Measurements from ENCODE around the gene POLR2F. TPM values are rescaled to one million over a fixed set of nuclear protein-coding genes. Genes with fewer than 3 reads are reported as not detected.

The POLR2F gene
- total RNA-seq, 4 donors from 2014 or later = 31.5 to 63.8 (median 43.3) TPM

- DNase-seq = no peak
- intact Hi-C loops (cut with DNase I; ENCODE audit: low total_unique reads) = no loop called here
- H3K36me3 ChIP-seq = no peaks in the 10 kb centered on the region
- no peaks in the 10 kb centered on the region for H3K9me3 ChIP-seq
- peaks cover 0 to 5% of the 10 kb centered on the region in 2 donors for H3K4me1 ChIP-seq
- no peaks in the 10 kb centered on the region for H3K27me3 ChIP-seq
- H3K4me3 ChIP-seq = no peak overlapping the region
- TF ChIP-seq, protein P1, sequence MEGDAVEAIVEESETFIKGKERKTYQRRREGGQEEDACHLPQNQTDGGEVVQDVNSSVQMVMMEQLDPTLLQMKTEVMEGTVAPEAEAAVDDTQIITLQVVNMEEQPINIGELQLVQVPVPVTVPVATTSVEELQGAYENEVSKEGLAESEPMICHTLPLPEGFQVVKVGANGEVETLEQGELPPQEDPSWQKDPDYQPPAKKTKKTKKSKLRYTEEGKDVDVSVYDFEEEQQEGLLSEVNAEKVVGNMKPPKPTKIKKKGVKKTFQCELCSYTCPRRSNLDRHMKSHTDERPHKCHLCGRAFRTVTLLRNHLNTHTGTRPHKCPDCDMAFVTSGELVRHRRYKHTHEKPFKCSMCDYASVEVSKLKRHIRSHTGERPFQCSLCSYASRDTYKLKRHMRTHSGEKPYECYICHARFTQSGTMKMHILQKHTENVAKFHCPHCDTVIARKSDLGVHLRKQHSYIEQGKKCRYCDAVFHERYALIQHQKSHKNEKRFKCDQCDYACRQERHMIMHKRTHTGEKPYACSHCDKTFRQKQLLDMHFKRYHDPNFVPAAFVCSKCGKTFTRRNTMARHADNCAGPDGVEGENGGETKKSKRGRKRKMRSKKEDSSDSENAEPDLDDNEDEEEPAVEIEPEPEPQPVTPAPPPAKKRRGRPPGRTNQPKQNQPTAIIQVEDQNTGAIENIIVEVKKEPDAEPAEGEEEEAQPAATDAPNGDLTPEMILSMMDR (IDR thresholded peaks at IDR 0.05) = no peak
- no peak for TF ChIP-seq POLR2A (IDR thresholded peaks at IDR 0.05)
- H3K27ac ChIP-seq = no peak overlapping the region
These were observed 60.6 kb downstream of the POLR2F start for GRCh38 chr22:38014083-38014482.

DNA sequence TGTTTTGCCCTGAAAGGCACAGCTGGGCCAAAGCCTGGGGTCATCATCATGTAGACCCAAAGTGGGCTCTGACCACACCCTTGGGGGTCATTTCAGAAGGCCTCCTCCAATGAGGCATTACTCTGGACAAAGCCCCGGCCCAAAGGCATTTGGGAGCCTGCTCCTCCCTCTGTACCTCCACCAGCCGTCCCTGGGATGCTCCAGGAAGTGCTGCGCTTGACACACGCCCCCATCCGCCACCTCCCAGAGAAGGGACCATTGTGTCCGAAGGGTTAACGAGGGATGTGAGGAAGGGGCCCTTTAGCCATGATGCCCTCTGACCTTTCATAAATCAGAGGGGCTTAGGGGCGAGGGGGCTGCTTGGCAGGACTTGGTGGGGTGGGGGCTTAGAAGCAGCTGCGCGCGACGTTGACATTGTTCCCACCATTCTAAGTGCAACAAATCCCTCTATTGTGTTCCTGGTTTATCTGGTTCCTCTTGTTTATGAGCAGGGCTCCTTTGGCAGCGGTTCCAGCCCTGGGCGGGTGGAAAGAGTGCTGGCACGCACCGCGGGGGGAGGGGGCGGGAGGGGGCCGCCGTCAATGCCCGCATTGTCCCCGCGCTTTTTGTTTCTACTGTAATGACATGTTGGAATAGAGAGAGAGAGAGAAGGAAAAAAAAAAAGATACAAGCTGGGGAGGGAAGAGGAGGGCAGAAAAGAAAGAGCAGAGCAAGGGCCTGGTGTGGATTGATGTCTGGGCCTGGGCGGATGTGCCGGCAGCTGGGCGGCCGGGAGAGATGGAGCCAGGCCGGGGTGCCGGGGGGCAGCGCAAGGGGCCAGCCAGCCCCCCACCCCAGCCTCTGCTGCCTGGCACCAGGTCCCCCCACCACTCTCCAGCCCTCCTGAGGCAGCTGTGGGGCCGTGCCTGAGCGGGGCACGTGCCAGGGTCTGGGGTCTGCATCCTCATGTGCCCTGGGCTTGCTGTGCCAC, 63.0 kb downstream of the POLR2F start:
- Histone ChIP-seq H3K27me3 (no peaks in the 10 kb centered on the region), H3K36me3 (no peaks in the 10 kb centered on the region), H3K4me3 (no peak overlapping the region), H3K4me1 (peaks cover 0 to 5% of the 10 kb centered on the region in 2 donors), H3K27ac (peak overlapping the region in 1 of 2 donors; percentile 29), H3K9me3 (no peaks in the 10 kb centered on the region)
- no peak for DNase-seq
- intact Hi-C loops (cut with DNase I; ENCODE audit: low total_unique reads) = no loop called here
- TF ChIP-seq, protein P1 (IDR thresholded peaks at IDR 0.05) = no peak
- TF ChIP-seq POLR2A (IDR thresholded peaks at IDR 0.05) = no peak

DNA sequence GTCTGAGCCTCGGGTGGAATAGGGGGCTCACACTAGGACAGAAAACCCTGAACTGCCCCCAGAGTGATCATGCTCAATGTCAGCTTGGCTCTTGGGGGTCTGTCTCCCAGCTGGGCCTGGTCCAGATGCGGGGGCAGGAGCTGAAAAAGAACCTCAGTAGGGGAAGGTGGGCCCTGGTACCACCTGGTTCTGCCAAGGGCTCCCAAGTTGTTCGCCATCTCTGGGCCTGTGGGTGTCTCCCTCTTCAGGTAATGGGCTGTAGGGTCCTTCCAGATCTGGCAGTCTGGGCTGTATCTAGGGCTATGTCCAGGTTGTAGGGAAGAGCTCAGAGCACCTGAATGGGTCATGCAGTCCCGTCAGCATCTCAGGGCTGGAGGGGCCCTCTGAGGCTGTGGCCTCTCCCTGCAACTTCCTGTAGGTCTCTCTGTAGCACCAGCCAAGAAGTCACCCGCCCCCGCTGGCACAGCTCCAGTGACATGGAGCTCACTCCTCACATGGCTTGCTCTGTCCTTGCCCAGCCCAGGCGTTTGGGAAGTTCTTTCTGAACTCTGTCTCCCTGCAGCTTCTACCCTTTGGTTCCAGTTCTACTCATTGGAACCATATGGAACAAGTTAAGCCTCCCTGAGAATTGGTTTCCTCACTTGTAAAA, 63.9 kb downstream of the POLR2F start:
- intact Hi-C loops (cut with DNase I; ENCODE audit: low total_unique reads) = no loop called here
- no peak overlapping the region for H3K4me3 ChIP-seq

GRCh38 chr22:38017939-38018885, 64.7 kb downstream of the POLR2F start:
- no peak for DNase-seq
- Histone ChIP-seq H3K4me3 (no peak overlapping the region), H3K9me3 (no peaks in the 10 kb centered on the region), H3K36me3 (no peaks in the 10 kb centered on the region), H3K27me3 (no peaks in the 10 kb centered on the region), H3K27ac (no peak overlapping the region), H3K4me1 (peaks cover 0 to 5% of the 10 kb centered on the region in 2 donors)
- TF ChIP-seq, protein P1 (IDR thresholded peaks at IDR 0.05) = no peak
- intact Hi-C loops (cut with DNase I; ENCODE audit: low total_unique reads) = no loop called here

More for the DNA sequence above, 63.9 kb downstream of the POLR2F start:
- Histone ChIP-seq H3K4me1 (peaks cover 0 to 5% of the 10 kb centered on the region in 2 donors), H3K27ac (peak overlapping the region in 1 of 2 donors; percentile 29), H3K9me3 (no peaks in the 10 kb centered on the region), H3K27me3 (no peaks in the 10 kb centered on the region), H3K36me3 (no peaks in the 10 kb centered on the region)
- TF ChIP-seq, protein P1 (IDR thresholded peaks at IDR 0.05) = no peak
- TF ChIP-seq POLR2A (IDR thresholded peaks at IDR 0.05) = no peak
- peak; percentile 58 to 65 for DNase-seq

Small RNAs within 50 kb of the gene (microRNA-seq; reads per million reads assigned to microRNA genes)
- gene MIR4534 (ENCODE audit: borderline microRNAs expressed, borderline replicate concordance) (not detected), gene MIR6820 (ENCODE audit: borderline microRNAs expressed, borderline replicate concordance) (3.4 reads per million)

Other genes starting within 250 kb of the POLR2F start
- 10 to 100 TPM in 3 of 4 donors, 1 to 10 TPM in 1; 3.8 to 53.8 (median 14.9) TPM for gene GCAT, start 145.8 kb upstream of the POLR2F start, total RNA-seq
- not detected for gene GALR3, start 130.3 kb upstream of the POLR2F start, total RNA-seq
- 10 to 100 TPM in 3 of 4 donors, 1 to 10 TPM in 1; 8.5 to 37.7 (median 20.5) TPM for gene ANKRD54, start 109.4 kb upstream of the POLR2F start, total RNA-seq
- 100 to 1,000 TPM; 290 to 559 (median 413) TPM for gene EIF3L, start 104.3 kb upstream of the POLR2F start, total RNA-seq
- 10 to 100 TPM in 3 of 4 donors, 1 to 10 TPM in 1; 7.4 to 96.6 (median 46.6) TPM for gene MICALL1, start 47.4 kb upstream of the POLR2F start, total RNA-seq
- gene C22orf23, start 98 bp upstream of the POLR2F start, total RNA-seq = under 1 TPM in 2 of 4 donors, not detected in 2; 0.40 to 0.76 TPM
- 1 to 10 TPM in 2 of 4 donors, not detected in 2; 2.3 to 3.8 TPM for gene SOX10, start 30.9 kb downstream of the POLR2F start, total RNA-seq
- 10 to 100 TPM in 3 of 4 donors, 1 to 10 TPM in 1; 2.9 to 38.7 (median 29.2) TPM for gene PICK1, start 103.7 kb downstream of the POLR2F start, total RNA-seq
- gene SLC16A8, start 130.5 kb downstream of the POLR2F start, total RNA-seq = 1 to 10 TPM in 1 of 4 donors, not detected in 3; 1.4 TPM
- gene BAIAP2L2, start 157.0 kb downstream of the POLR2F start, total RNA-seq = 1 to 10 TPM in 1 of 4 donors, under 1 TPM in 1, not detected in 2; 0.59 to 1.7 TPM
- gene PLA2G6, start 228.1 kb downstream of the POLR2F start, total RNA-seq = 10 to 100 TPM in 3 of 4 donors, 1 to 10 TPM in 1; 8.7 to 50.9 (median 34.5) TPM
- 100 to 1,000 TPM in 1 of 4 donors, 10 to 100 TPM in 3; 10.1 to 180 (median 44.0) TPM for gene MAFF, start 248.3 kb downstream of the POLR2F start, total RNA-seq